HFFc6 (cell line): ENCODE measurements around the gene GLRB. TPM values are rescaled to one million over a fixed set of nuclear protein-coding genes. Genes with fewer than 3 reads are reported as not detected.

Source experiments
- DNase-seq: peaks from one replicate; pipeline ENCODE4 v3.0.0-alpha.2; 2018
- H3K27ac Mint-ChIP-seq: 2 replicates; pipeline ENCODE4 v1.8.0; 2020; ENCODE audit warnings: mild to moderate bottlenecking, mixed read lengths
- H3K27me3 Mint-ChIP-seq: 2 replicates; pipeline ENCODE4 v1.8.0; 2021; ENCODE audit warnings: mild to moderate bottlenecking, moderate library complexity, mixed read lengths; ENCODE audit not compliant: insufficient read depth
- H3K36me3 Mint-ChIP-seq: 2 replicates; pipeline ENCODE4 v1.8.0; 2021; ENCODE audit warnings: low read depth, mixed read lengths
- H3K4me1 Mint-ChIP-seq: 2 replicates; pipeline ENCODE4 v1.8.0; 2020; ENCODE audit warnings: low read depth, mixed read lengths
- H3K4me3 Mint-ChIP-seq: 2 replicates; pipeline ENCODE4 v1.8.0; 2020; ENCODE audit warnings: mild to moderate bottlenecking, moderate library complexity, mixed read lengths
- H3K9me3 Mint-ChIP-seq: 2 replicates; pipeline ENCODE4 v1.8.0; 2020; ENCODE audit warnings: mild to moderate bottlenecking, mixed read lengths
- total RNA-seq, 6 experiments: library from RNA; stranded (reverse); fragmentation: NEBNext Ultra II Directional; extraction: Animal tissue kit (Norgen Biotek cat#: 25700); gene quantifications; 2 replicates in 1 of 6; 3 replicates in 5 of 6; pipeline ENCODE4 v1.2.3, GENCODE V29; 2021
- TF ChIP-seq, protein P1 (sequence below): fragments of 200-600 bp; sonication (generic); IDR thresholded peaks from 2 replicates; pipeline ENCODE4 v1.5.0; 2021; ENCODE audit warnings: antibody characterized with exemption, mild to moderate bottlenecking

Gene GLRB
- total RNA-seq, 6 experiments from 2014 or later: 4.7 to 11.7 (median 6.0) TPM

DNA sequence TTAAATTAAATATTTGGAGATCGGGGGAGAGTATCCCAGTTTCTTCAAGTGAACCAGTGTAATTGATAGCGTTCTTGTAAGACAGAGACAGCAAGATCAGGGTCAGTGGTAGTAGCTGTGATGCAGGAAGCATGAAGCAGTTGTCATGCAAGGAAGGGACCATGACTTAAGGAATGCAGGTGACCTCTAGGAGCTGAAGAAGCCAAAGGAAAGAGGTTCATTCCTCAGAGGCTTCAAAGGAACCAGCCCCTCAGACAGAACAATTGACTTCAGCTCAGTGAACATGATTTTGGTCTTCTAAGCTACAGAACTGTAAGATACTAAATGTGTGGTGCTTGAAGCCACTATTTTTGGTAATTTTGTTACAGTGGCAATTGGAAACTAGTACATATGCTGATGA lies 51.6 kb downstream of the GLRB start:
- TF ChIP-seq, protein P1, sequence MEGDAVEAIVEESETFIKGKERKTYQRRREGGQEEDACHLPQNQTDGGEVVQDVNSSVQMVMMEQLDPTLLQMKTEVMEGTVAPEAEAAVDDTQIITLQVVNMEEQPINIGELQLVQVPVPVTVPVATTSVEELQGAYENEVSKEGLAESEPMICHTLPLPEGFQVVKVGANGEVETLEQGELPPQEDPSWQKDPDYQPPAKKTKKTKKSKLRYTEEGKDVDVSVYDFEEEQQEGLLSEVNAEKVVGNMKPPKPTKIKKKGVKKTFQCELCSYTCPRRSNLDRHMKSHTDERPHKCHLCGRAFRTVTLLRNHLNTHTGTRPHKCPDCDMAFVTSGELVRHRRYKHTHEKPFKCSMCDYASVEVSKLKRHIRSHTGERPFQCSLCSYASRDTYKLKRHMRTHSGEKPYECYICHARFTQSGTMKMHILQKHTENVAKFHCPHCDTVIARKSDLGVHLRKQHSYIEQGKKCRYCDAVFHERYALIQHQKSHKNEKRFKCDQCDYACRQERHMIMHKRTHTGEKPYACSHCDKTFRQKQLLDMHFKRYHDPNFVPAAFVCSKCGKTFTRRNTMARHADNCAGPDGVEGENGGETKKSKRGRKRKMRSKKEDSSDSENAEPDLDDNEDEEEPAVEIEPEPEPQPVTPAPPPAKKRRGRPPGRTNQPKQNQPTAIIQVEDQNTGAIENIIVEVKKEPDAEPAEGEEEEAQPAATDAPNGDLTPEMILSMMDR: no peak
- DNase-seq: no peak
- no peak overlapping the region for H3K4me3 Mint-ChIP-seq
- H3K27ac Mint-ChIP-seq: no peak overlapping the region
- no peaks in the 10 kb centered on the region for H3K36me3 Mint-ChIP-seq
- H3K9me3 Mint-ChIP-seq: no peaks in the 10 kb centered on the region
- H3K4me1 Mint-ChIP-seq: peaks cover 6% of the 10 kb centered on the region
- H3K27me3 Mint-ChIP-seq: no peaks in the 10 kb centered on the region

DNA sequence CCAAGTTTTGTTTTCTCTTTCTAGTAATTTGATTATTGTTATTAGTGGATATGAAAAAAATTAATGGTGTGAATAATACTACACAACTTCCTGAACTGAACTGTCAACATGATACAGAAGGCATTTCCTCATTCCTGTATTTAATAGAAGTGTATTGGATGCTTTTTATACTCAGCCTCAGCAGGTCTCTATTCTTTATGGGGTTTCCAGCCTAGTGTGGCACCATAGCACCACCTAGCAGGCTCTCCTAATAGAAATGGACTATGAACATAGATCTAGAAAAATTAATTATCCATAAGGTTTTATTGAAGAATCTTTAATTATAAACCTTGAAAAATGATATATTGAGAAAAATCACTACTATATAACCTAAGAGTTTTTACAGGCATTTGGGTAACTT lies 52.4 kb downstream of the GLRB start:
- Mint-ChIP-seq H3K36me3 (no peaks in the 10 kb centered on the region), H3K27ac (no peak overlapping the region), H3K4me3 (no peak overlapping the region), H3K27me3 (no peaks in the 10 kb centered on the region), H3K4me1 (peaks cover 6% of the 10 kb centered on the region), H3K9me3 (no peaks in the 10 kb centered on the region)
- TF ChIP-seq, protein P1: peak; percentile 74
- peak; percentile 43 for DNase-seq

DNA sequence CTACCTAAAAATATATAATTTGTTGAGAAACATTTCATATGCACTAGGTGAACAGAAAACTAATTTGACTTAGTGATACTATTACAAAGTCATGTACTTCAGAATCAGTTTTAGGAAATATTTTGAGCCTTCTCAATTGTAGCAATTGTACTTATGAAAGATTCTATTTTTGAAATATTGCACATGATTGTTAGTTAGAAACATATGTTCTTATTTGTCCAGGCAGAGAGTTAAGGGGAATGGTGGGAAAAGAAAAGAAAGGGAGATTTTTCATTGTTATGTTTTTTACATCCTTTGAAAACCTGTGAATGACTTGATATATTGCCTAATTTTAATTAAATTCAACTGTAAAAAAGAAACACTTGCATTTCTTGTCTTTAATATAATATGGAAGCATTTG lies 66.0 kb downstream of the GLRB start:
- TF ChIP-seq, protein P1: no peak
- no peak for DNase-seq
- Mint-ChIP-seq H3K27ac (no peak overlapping the region), H3K4me1 (peaks cover 6% of the 10 kb centered on the region; the same call in 1 of the 2 replicates), H3K36me3 (peaks cover 5% of the 10 kb centered on the region; the same call in 1 of the 2 replicates), H3K27me3 (no peaks in the 10 kb centered on the region), H3K4me3 (no peak overlapping the region), H3K9me3 (no peaks in the 10 kb centered on the region)

DNA sequence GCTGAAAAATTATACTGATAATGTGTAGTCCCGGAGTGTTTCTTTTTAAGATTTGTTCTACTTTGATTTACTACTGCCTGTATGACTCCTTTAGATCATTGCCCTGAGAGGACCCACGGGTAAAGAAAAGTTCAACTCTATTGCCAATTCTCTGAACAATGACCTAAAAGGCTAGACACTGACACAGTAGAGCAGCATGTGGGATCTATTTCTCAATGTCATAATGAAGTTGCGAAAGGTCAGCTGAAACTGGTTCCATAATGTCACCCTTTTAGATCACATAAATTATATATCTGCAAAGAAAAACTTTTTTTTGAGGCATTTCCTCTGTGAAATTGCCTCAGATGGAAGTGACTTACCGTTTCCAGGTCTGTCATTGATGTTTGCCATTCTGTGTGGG lies 67.4 kb downstream of the GLRB start:
- Mint-ChIP-seq H3K4me3 (no peak overlapping the region), H3K27ac (no peak overlapping the region), H3K36me3 (peaks cover 5% of the 10 kb centered on the region; the same call in 1 of the 2 replicates), H3K27me3 (no peaks in the 10 kb centered on the region), H3K9me3 (no peaks in the 10 kb centered on the region), H3K4me1 (peaks cover 6% of the 10 kb centered on the region; the same call in 1 of the 2 replicates)
- DNase-seq: no peak
- TF ChIP-seq, protein P1: no peak

DNA sequence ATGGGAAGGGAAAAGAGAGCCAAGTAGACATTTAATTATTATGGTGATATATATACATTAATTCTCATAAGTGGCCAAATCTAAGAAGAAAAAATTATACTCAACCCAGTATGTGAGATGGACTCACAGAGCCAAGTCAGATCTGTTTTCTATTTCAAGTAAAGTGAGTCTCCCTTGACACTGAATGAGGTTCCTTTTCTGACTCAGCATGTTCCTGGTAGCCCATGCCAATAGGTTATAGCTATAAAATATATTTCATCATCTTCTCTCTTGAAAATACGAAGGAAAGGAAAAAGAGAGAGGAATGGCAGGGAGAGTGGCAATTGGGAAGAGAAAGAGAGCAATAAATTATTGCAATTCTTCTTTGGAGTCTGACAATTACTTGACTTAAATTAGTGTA lies 75.8 kb downstream of the GLRB start:
- H3K4me1 Mint-ChIP-seq: no peaks in the 10 kb centered on the region
- H3K9me3 Mint-ChIP-seq: no peaks in the 10 kb centered on the region
- no peak overlapping the region for H3K4me3 Mint-ChIP-seq
- no peaks in the 10 kb centered on the region for H3K27me3 Mint-ChIP-seq
- no peaks in the 10 kb centered on the region for H3K36me3 Mint-ChIP-seq
- H3K27ac Mint-ChIP-seq: no peak overlapping the region
- TF ChIP-seq, protein P1: no peak
- no peak for DNase-seq
